ENCODE data around the gene RINL.

RINL gene

GRCh38 chr19:38911388-38912001, 33.4 kb upstream of the RINL start:
- H3K36me3 ChIP-seq (ENCODE audit: control insufficient read depth, insufficient read depth, low read length), result no peaks in the 10 kb centered on the region
- H3K27ac ChIP-seq, result no peak overlapping the region
- H3K27me3 ChIP-seq (ENCODE audit: control insufficient read depth, insufficient read depth, low read length), result no peaks in the 10 kb centered on the region
- H3K9ac ChIP-seq, result no peak overlapping the region
- H3K4me3 ChIP-seq (ENCODE audit: low read depth, low read length), result no peak overlapping the region
- no peaks in the 10 kb centered on the region for H3K9me3 ChIP-seq (ENCODE audit: control insufficient read depth, low read length)
- H3K4me1 ChIP-seq, result no peaks in the 10 kb centered on the region
- no peak overlapping the region for H2AFZ ChIP-seq
- TF ChIP-seq CTCF (IDR thresholded peaks at IDR 0.05), result no peak
- H3K79me2 ChIP-seq, result no peaks in the 10 kb centered on the region
- no peak overlapping the region for H3K4me2 ChIP-seq (ENCODE audit: low read length)

- no peak for TF ChIP-seq CTCF (IDR thresholded peaks at IDR 0.05)
- H2AFZ ChIP-seq, result no peak overlapping the region
Observed at GRCh38 chr19:38910488-38910887, 32.4 kb upstream of the RINL start.

GRCh38 chr19:38908911-38909310, 30.8 kb upstream of the RINL start:
- Histone ChIP-seq H3K9ac (no peak overlapping the region), H3K79me2 (no peaks in the 10 kb centered on the region), H3K27me3 (ENCODE audit: control insufficient read depth, insufficient read depth, low read length) (no peaks in the 10 kb centered on the region), H2AFZ (no peak overlapping the region), H3K4me1 (no peaks in the 10 kb centered on the region), H3K4me2 (ENCODE audit: low read length) (no peak overlapping the region), H3K9me3 (ENCODE audit: control insufficient read depth, low read length) (no peaks in the 10 kb centered on the region), H3K27ac (no peak overlapping the region), H3K4me3 (ENCODE audit: low read depth, low read length) (no peak overlapping the region), H3K36me3 (ENCODE audit: control insufficient read depth, insufficient read depth, low read length) (no peaks in the 10 kb centered on the region)
- no peak for TF ChIP-seq CTCF (IDR thresholded peaks at IDR 0.05)

More at GRCh38 chr19:38910488-38910887, 32.4 kb upstream of the RINL start:
- no peak overlapping the region for H3K4me2 ChIP-seq (ENCODE audit: low read length)
- H3K4me3 ChIP-seq (ENCODE audit: low read depth, low read length), result no peak overlapping the region
- H3K36me3 ChIP-seq (ENCODE audit: control insufficient read depth, insufficient read depth, low read length), result no peaks in the 10 kb centered on the region
- H3K9ac ChIP-seq, result no peak overlapping the region
- H3K79me2 ChIP-seq, result no peaks in the 10 kb centered on the region
- no peaks in the 10 kb centered on the region for H3K9me3 ChIP-seq (ENCODE audit: control insufficient read depth, low read length)
- H3K4me1 ChIP-seq, result no peaks in the 10 kb centered on the region
- no peaks in the 10 kb centered on the region for H3K27me3 ChIP-seq (ENCODE audit: control insufficient read depth, insufficient read depth, low read length)
- H3K27ac ChIP-seq, result no peak overlapping the region

- Histone ChIP-seq H3K27ac (no peak overlapping the region), H3K36me3 (ENCODE audit: control insufficient read depth, insufficient read depth, low read length) (no peaks in the 10 kb centered on the region)
Observed at GRCh38 chr19:38907670-38908069, 29.6 kb upstream of the RINL start.

More at GRCh38 chr19:38907670-38908069, 29.6 kb upstream of the RINL start:
- no peak overlapping the region for H3K9ac ChIP-seq
- H3K9me3 ChIP-seq (ENCODE audit: control insufficient read depth, low read length), result no peaks in the 10 kb centered on the region
- TF ChIP-seq CTCF (IDR thresholded peaks at IDR 0.05), result no peak
- no peak overlapping the region for H3K4me3 ChIP-seq (ENCODE audit: low read depth, low read length)
- H3K4me2 ChIP-seq (ENCODE audit: low read length), result no peak overlapping the region
- H3K27me3 ChIP-seq (ENCODE audit: control insufficient read depth, insufficient read depth, low read length), result no peaks in the 10 kb centered on the region
- no peaks in the 10 kb centered on the region for H3K4me1 ChIP-seq
- no peak overlapping the region for H2AFZ ChIP-seq
- peaks cover 3% of the 10 kb centered on the region for H3K79me2 ChIP-seq

Measured in parathyroid adenoma (tissue), 2 donors.